Erythroblast (primary cell): ENCODE data around the gene FA2H.

Source experiments
- GATA1 ChIP-seq: IDR thresholded peaks from 2 replicates; pipeline ENCODE4 v1.6.1; 2011; ENCODE audit warnings: low read depth, mild to moderate bottlenecking, control low read depth, low read length, moderate library complexity
- POLR2A ChIP-seq: IDR thresholded peaks from 2 replicates; pipeline ENCODE4 v1.6.1; 2011; ENCODE audit warnings: mild to moderate bottlenecking, low read length

DNA sequence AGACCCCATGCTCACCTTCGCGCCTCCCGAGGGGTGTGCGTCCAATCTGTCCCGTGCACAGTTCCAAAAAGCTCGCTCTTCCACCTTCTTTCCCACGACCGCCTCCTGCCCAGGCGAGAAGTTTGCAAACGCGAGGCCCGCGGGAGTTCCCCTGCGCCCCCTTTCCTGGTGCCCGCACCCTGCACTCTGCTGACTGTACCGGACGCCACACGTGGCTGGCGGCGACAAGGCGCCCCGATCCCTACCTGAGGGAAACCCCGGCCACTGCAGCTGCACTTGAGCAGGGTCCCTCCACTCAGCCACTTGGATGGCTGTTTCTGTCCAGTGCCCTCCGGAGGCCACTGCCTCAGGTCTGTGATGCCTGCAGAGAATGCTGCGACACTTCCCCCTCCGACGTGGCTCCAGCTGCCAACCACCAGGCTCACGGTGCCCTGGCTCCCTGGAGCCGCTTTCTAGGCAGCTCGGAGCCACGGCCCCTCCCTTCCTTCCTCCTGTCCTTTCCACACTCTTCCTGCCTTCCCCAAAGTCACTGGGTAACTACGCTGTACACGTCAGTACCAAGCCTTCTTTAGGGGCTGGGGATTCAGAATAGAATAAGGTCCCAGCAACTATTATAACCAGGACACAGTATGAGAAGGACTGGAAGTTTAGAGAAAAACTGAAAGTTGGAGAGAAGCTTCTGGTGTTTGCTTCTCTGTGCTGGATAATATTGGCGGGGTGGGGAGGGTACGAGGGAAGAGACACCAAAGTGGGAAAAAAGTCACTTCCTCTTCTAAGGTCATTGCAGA lies 74.0 kb downstream of the FA2H start, which contains the start of gene MLKL:
- TF ChIP-seq POLR2A (peak; percentile 60), GATA1 (no peak)
